Fibroblast of the aortic adventitia (primary cell): ENCODE measurements around the gene LRRC63. TPM values are rescaled to one million over a fixed set of nuclear protein-coding genes. Genes with fewer than 3 reads are reported as not detected.
A peak's percentile ranks its signal among the peaks of the same experiment; 100 is the strongest.

Experiments used
- DNase-seq: peaks from one replicate; pipeline ENCODE4 v3.0.0-alpha.2; 2010; ENCODE audit warnings: low read depth
- H3K4me3 ChIP-seq: 2 replicates; pipeline ENCODE4 v1.5.1; 2011; ENCODE audit warnings: low read depth, mild to moderate bottlenecking, control low read depth, low read length, moderate library complexity
- CTCF ChIP-seq: IDR thresholded peaks from 2 replicates; pipeline ENCODE4 v1.5.1; 2011; ENCODE audit warnings: mild to moderate bottlenecking, low read length, control low read depth, inconsistent platforms; ENCODE audit not compliant: insufficient read depth
- total RNA-seq: library from RNA; depleted of rRNA; stranded (reverse); fragments of >200 nt; gene quantifications from 2 replicates; pipeline ENCODE4 v1.2.3, GENCODE V29; 2012; ENCODE audit warnings: low replicate concordance

Gene LRRC63
- total RNA-seq, 1 donor, result 0.09 TPM

- TF ChIP-seq CTCF, result no peak
- no peak for DNase-seq
- H3K4me3 ChIP-seq, result no peak overlapping the region
Observed at GRCh38 chr13:46315036-46315435, 103.3 kb downstream of the LRRC63 start.

- H3K4me3 ChIP-seq, result no peak overlapping the region
- no peak for TF ChIP-seq CTCF
- no peak for DNase-seq
Observed at GRCh38 chr13:46315491-46316075, 103.9 kb downstream of the LRRC63 start.

GRCh38 chr13:46317120-46317519 is 105.4 kb downstream of the LRRC63 start:
- TF ChIP-seq CTCF, result peak; percentile 29
- no peak overlapping the region for H3K4me3 ChIP-seq
- peak; percentile 67 for DNase-seq

GRCh38 chr13:46318986-46319385 is 107.3 kb downstream of the LRRC63 start:
- TF ChIP-seq CTCF, result no peak
- no peak for DNase-seq

GRCh38 chr13:46320406-46320805 is 108.7 kb downstream of the LRRC63 start:
- H3K4me3 ChIP-seq, result no peak overlapping the region
- no peak for DNase-seq
- TF ChIP-seq CTCF, result no peak

More at GRCh38 chr13:46318986-46319385, 107.3 kb downstream of the LRRC63 start:
- no peak overlapping the region for H3K4me3 ChIP-seq

GRCh38 chr13:46320821-46321220 is 109.1 kb downstream of the LRRC63 start:
- TF ChIP-seq CTCF, result no peak
- no peak overlapping the region for H3K4me3 ChIP-seq
- DNase-seq, result no peak
